Stimulated activated CD8-positive, alpha-beta memory T cell treated with anti-CD3 and anti-CD28 coated beads, Interleukin-12 subunit alpha, Interleukin-12 subunit beta, amount 100 ng/mL, for 24 hours (primary cell): ENCODE results near the gene POLE.

ENCODE experiments used
- DNase-seq: peaks from one replicate; pipeline ENCODE4 v3.0.0-alpha.2; 2020; ENCODE audit errors: extremely low read depth

Gene POLE, protein sequence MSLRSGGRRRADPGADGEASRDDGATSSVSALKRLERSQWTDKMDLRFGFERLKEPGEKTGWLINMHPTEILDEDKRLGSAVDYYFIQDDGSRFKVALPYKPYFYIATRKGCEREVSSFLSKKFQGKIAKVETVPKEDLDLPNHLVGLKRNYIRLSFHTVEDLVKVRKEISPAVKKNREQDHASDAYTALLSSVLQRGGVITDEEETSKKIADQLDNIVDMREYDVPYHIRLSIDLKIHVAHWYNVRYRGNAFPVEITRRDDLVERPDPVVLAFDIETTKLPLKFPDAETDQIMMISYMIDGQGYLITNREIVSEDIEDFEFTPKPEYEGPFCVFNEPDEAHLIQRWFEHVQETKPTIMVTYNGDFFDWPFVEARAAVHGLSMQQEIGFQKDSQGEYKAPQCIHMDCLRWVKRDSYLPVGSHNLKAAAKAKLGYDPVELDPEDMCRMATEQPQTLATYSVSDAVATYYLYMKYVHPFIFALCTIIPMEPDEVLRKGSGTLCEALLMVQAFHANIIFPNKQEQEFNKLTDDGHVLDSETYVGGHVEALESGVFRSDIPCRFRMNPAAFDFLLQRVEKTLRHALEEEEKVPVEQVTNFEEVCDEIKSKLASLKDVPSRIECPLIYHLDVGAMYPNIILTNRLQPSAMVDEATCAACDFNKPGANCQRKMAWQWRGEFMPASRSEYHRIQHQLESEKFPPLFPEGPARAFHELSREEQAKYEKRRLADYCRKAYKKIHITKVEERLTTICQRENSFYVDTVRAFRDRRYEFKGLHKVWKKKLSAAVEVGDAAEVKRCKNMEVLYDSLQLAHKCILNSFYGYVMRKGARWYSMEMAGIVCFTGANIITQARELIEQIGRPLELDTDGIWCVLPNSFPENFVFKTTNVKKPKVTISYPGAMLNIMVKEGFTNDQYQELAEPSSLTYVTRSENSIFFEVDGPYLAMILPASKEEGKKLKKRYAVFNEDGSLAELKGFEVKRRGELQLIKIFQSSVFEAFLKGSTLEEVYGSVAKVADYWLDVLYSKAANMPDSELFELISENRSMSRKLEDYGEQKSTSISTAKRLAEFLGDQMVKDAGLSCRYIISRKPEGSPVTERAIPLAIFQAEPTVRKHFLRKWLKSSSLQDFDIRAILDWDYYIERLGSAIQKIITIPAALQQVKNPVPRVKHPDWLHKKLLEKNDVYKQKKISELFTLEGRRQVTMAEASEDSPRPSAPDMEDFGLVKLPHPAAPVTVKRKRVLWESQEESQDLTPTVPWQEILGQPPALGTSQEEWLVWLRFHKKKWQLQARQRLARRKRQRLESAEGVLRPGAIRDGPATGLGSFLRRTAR (N-terminal part only)

DNA sequence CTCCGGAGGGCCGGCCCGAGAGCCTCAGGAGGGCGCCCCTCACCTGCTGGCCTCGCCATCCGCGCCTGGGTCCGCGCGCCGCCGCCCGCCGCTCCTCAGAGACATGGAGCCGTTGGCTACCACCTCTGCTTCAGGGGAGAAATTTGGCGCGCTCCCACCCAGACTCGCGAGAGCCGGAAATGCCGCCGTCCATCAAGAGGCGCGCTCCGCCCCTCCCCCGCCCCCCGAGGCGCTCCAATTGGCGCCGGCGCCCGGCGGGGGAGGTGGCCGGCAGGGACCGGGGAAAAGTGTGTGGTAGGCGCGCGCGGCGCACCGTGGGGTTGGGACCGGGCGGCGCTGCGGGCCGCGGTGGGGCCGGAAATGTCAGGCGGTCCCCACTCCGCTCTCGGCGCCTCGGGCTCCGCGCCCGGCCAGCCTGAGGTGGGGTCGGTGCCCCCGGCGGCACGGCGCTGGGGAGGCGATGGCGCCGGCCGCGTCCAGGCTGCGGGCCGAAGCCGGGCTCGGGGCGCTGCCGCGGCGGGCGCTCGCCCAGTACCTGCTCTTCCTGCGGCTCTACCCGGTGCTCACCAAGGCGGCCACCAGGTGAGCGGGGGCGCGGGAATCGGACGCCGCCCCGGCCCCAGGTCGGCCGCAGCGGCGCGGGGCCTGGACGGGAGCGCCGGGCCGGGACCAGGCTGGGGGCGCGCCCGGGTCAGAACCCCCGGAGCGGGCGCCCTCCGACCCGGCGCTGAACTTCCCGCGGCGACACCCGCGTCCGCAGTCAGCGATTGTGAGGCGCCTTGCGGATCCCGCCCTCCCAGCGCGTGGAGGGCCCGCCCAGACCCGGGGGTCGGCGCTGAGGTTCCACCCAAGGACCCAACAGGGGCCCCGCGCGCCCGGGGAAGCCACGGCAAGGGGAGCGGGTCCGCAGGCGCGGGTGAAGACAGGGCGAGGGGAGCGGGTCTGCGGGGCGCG is at the start of gene POLE, which contains the start of gene PXMP2:
Gene POLE (minus strand): TSS at position 132 of the 954 bp plus-strand sequence. CDS start 27 bp downstream, at position 105.
Gene PXMP2 (plus strand): TSS at position 377 of the 954 bp plus-strand sequence. CDS start 84 bp downstream, at position 461.
- DNase-seq = peak; percentile 91

DNA sequence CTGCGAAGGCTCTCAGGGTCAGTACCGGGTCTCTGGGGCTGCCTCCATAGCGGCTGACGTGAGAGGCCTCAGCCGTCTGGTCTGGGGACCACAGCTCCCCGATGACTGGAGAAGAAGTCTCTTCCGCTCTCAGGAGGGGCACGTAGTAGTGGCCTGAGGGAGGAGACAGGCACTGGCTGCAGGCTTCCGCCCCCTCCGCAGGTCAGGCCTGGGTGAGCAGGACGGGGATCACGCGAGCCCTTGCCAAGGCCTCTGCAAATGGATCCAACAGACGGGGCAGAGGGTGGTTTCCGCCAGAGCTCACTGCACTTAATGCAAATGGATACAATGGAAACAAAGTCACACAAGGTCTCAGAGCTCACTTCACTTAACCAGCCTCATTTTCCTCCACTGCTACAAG is 49.8 kb upstream of the POLE start:
- no peak for DNase-seq

DNA sequence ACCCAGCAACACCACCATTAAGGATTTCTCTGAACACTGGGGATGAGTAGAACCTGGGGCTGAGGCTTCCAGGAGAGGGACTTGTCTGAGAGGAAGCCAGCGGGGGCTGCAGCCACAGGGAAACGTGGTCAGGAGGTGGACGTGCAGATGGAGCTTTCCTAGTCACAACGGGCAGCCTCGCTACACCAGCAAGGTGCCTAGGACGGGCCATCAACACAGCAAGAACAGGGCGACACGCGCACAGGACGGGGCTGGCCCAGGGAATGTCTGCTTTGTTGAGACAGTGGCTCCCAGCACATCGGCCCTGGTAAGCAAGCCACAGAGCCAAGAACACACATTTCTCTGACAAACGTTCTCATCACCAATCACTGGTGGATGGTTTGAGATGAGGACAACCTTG is 49.2 kb upstream of the POLE start:
- no peak for DNase-seq

DNA sequence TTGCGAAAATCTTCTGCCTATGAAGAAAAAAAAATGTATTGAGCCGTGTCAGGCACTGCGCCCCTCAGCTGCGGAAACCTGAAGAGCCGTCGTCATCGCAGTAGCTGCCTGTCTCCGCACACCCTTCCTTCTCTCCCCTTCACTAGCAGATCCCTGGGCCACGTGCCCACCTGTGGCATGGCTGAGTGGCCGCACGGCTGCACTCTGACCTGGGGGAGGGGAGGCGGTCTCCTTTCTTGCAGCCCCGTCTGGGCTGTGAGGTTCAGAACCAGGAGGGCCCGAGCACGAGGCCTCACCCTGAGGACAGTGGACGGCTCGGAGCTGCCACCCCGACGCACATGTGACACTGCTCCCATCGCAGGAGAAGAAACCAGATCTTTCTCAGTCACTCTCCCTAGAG is 48.4 kb upstream of the POLE start:
- DNase-seq = no peak

DNA sequence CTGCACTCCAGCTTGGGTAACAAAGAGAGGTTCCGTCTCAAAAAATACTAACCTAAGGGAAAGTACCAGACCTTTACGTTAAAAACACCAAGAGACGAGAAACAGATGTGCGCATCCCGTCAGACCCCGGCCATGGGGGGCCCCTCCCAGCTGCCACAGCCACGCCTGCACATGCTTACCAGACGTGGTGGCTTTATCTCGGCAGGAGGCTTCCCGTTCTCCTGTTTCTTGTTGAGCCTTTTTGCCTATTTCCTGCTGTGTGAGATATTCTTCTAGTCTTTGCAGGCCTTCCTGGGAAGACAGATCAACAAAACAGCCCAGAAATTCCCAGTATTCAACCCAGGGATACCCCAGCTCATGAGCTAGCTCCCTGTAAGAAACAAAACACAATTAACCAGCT is 47.1 kb upstream of the POLE start:
- no peak for DNase-seq

- DNase-seq = no peak
Observed at GRCh38 chr12:132731574-132731973, 44.4 kb upstream of the POLE start.

- DNase-seq = no peak
Observed at GRCh38 chr12:132730353-132730752, 43.2 kb upstream of the POLE start.

GRCh38 chr12:132729541-132730320 is 42.6 kb upstream of the POLE start:
- no peak for DNase-seq

DNA sequence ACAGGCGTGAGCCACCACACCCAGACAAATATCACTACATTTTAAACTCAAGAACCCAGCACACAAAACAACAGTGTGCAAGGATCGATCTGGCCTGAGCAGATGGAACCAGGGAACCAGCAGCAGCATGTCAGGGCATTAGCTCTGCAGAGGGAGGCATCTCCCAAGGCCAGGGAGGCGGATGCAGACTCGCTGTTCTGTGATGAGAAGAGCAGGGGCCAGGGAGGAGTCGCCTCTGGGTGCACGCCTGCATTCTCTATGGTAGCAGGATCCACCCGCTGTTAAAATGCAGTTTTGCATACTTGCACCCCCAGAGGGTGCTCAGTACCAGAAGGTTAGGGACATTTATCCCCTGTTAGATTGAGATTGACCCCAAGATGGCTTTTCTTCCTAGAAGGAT is 41.4 kb upstream of the POLE start:
- DNase-seq = no peak

- no peak for DNase-seq
Observed at GRCh38 chr12:132727091-132727794, 40.1 kb upstream of the POLE start.

GRCh38 chr12:132726386-132726785 is 39.2 kb upstream of the POLE start:
- no peak for DNase-seq

- DNase-seq = no peak
Observed at GRCh38 chr12:132724506-132725241, 37.5 kb upstream of the POLE start.

GRCh38 chr12:132723764-132724140 is 36.6 kb upstream of the POLE start:
- DNase-seq = no peak

DNA sequence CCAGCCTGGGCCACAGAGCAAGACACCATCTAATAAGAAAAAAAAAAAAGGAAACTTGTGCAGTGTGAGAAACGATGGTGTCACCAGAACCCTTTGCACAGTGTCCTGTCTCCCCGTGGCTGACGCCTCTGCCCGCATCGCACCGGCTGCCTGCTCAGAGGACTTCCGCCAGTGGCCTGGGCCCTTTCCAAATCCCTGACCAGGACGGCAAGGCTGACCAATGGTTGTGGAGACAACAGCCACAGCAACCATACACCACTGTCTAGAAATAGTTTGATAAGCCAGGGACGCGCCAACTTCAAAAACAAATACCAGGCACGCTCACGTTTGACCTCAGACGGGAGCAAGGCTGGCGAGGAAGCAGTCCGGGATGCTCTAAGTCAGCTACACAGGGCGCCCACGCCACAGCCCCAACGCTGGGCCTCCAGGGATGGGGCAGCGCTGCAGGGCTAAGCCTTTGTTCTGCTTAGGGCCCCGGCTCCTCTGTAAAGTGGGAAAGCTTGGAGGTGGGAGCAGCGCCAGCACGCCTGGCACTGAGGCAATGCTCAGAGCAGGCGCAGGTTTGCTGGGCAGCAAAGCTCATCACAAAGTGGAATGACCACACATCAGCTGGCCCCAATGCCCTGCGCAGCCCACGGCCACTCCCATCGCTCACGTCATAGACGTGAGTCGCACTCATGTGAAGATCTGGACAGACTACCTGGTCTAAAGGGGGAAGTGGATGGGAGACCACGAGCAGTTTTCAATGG is 36.0 kb upstream of the POLE start:
- no peak for DNase-seq

- DNase-seq = no peak
Observed at GRCh38 chr12:132720606-132721345, 33.6 kb upstream of the POLE start.

DNA sequence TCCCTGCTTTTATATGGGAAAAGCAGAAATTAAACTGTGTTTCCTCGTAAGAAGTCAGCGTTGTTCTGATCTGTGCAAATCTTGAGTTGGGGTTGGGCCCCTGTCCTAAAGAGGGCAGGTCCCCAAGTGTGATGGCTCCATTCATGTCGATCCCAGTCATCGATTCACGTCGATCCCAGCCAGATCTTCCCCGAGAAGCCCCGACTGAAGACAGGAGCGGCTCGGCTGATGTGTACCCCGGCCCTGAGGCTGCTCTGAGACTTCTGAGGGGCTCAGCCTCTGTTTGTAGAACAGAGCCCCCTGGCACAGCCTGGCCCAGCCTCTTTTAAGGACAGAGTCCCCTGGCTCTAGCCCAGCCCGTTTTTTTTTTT is 32.8 kb upstream of the POLE start:
- DNase-seq = no peak
